ENCODE data around the gene SMYD3. TPM values are rescaled to one million over a fixed set of nuclear protein-coding genes. Genes with fewer than 3 reads are reported as not detected.

The SMYD3 gene
- total and polyA plus RNA-seq, 2 donors (not counting 3 experiments of a cell fraction or from before 2014, with no cell fraction given): 16.0 to 32.1 TPM

GRCh38 chr1:246145900-246146299 is 361.2 kb downstream of the SMYD3 start:
- Histone ChIP-seq H4K20me1 (replicated peaks; ENCODE audit: control insufficient read depth, extremely low read depth, insufficient read depth, low read length) (no peaks in the 10 kb centered on the region), H3K9me3 (replicated peaks; ENCODE audit: control insufficient read depth, insufficient read depth, low read length) (no peaks in the 10 kb centered on the region), H3K9ac (replicated peaks; ENCODE audit: extremely low read depth, insufficient read depth, low read length) (no peak overlapping the region), H3K27ac (ENCODE audit: insufficient read depth, low read depth, low read length) (no peak overlapping the region), H3K4me1 (ENCODE audit: control insufficient read depth, extremely low read depth, insufficient read depth, low read length) (peaks cover 9% of the 10 kb centered on the region), H3K4me2 (ENCODE audit: insufficient read depth, low read length) (no peak overlapping the region), H3K9me1 (replicated peaks; ENCODE audit: control insufficient read depth, extremely low read depth, insufficient read depth, low read length) (no peaks in the 10 kb centered on the region), H3K4me3 (replicated peaks in 1 of 3; ENCODE audit: insufficient read depth in 1 of 3, low read depth in 1 of 3, low read length in 3 of 3) (no peak overlapping the region), H3K27me3 (ENCODE audit: control insufficient read depth in 2 of 2, insufficient read depth in 2 of 2, low read length in 2 of 2) (no peaks in the 10 kb centered on the region), H2AFZ (ENCODE audit: low read depth, low read length) (no peak overlapping the region), H3K36me3 (ENCODE audit: control insufficient read depth in 2 of 2, extremely low read depth in 1 of 2, insufficient read depth in 2 of 2, low read length in 2 of 2) (no peaks in the 10 kb centered on the region), H3K79me2 (ENCODE audit: control insufficient read depth, insufficient read depth, low read length) (no peaks in the 10 kb centered on the region)
- no peak for FAIRE-seq
- BruUV-seq (replicated peaks): no TSS peak
- no peak for TF ChIP-seq EZH2 (IDR thresholded peaks at IDR 0.05; ENCODE audit: borderline replicate concordance, low read depth, low read length, severe bottlenecking)
- no peak for TF ChIP-seq POLR2AphosphoS5 (IDR thresholded peaks at IDR 0.05; ENCODE audit: insufficient read depth, low read depth, low read length)
- no peak for TF ChIP-seq FOS (IDR thresholded peaks at IDR 0.05; ENCODE audit: borderline replicate concordance, insufficient read depth, low read length)
- TF ChIP-seq CTCF (IDR thresholded peaks at IDR 0.05; ENCODE audit: extremely low read depth in 1 of 2, insufficient read depth in 1 of 2, low read depth in 1 of 2, low read length in 2 of 2): no peak
- no peak for TF ChIP-seq POLR2A (IDR thresholded peaks at IDR 0.05; ENCODE audit: low read depth, low read length)
- TF ChIP-seq MYC (IDR thresholded peaks at IDR 0.05; ENCODE audit: low read depth, low read length): no peak
- no peak for TF ChIP-seq GATA2 (IDR thresholded peaks at IDR 0.05; ENCODE audit: insufficient read depth, insufficient read length, low read depth, low read length)
- POLR2A ChIA-PET: no interaction called here
- dilution Hi-C loops (cut with MboI; ENCODE audit: extremely low pct_ligation_motif_present, low sequenced_read_pairs): no loop called here
- CTCF ChIA-PET: interaction anchor here (0.9 to 1.9 kb wide), 5 partner anchors 10 to 100 kb away, joined by 3 to 5 read pairs (median 4); no protein-coding TSS in a partner anchor
- no peak for DNase-seq (ENCODE audit: low read depth, low spot score)
- intact Hi-C loops (cut with micrococcal nuclease): no loop called here
